ENCODE results near the gene SELENOI.
"Not testable (repeated sequence)": the region's sequence is repeated elsewhere in the genome, so short reads cannot be mapped to it uniquely, and the experiment has no call there.

Gene SELENOI

DNA sequence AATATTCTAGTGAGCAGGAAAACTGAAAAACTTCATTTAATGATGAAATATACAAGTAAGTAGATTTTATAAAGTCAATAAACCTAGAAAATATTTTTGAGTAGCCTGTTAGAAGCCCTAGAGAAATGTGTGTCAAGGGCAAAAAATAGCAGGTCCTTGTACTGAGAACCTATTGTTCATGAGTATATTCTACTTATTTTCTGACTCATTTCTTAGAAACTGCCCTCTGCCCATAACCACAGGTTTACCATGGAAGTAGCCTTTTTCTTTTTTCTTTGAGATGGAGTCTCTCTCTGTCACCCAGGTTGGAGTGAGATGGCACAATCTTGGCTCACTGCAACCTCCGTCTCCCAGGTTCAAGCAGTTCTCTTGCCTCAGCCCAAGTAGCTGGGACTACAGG is 19.4 kb upstream of the SELENOI start:
- H3K27me3 ChIP-seq (ENCODE audit: control insufficient read depth, insufficient read depth, low read length), result no peaks in the 10 kb centered on the region
- DNase-seq (ENCODE audit: low read depth, low spot score), result no peak
- WGBS (ENCODE audit: insufficient coverage, insufficient read length), result no CpG with 5 or more reads among the region's 1 CpG
- no peaks in the 10 kb centered on the region for H3K4me1 ChIP-seq (ENCODE audit: control insufficient read depth, insufficient read depth, low read length)
- H3K27ac ChIP-seq (ENCODE audit: low read length), result no peak overlapping the region
- no peak overlapping the region for H3K4me3 ChIP-seq (ENCODE audit: low read length)
- H3K36me3 ChIP-seq (ENCODE audit: control insufficient read depth, insufficient read depth, low read length), result no peaks in the 10 kb centered on the region
- H3K9me3 ChIP-seq (ENCODE audit: control insufficient read depth, insufficient read depth, low read length), result no peaks in the 10 kb centered on the region

GRCh38 chr2:26327291-26328272 is 18.4 kb upstream of the SELENOI start:
- no peak overlapping the region for H3K4me3 ChIP-seq (ENCODE audit: low read length)
- no peak for DNase-seq (ENCODE audit: low read depth, low spot score)
- no peaks in the 10 kb centered on the region for H3K4me1 ChIP-seq (ENCODE audit: control insufficient read depth, insufficient read depth, low read length)
- no peaks in the 10 kb centered on the region for H3K27me3 ChIP-seq (ENCODE audit: control insufficient read depth, insufficient read depth, low read length)
- H3K36me3 ChIP-seq (ENCODE audit: control insufficient read depth, insufficient read depth, low read length), result no peaks in the 10 kb centered on the region
- H3K27ac ChIP-seq (ENCODE audit: low read length), result no peak overlapping the region
- no CpG with 5 or more reads among the region's 5 CpGs for WGBS (ENCODE audit: insufficient coverage, insufficient read length)
- H3K9me3 ChIP-seq (ENCODE audit: control insufficient read depth, insufficient read depth, low read length), result no peaks in the 10 kb centered on the region

- H3K36me3 ChIP-seq (ENCODE audit: control insufficient read depth, insufficient read depth, low read length); DNase-seq (ENCODE audit: low read depth, low spot score); H3K4me3 ChIP-seq (ENCODE audit: low read length); H3K4me1 ChIP-seq (ENCODE audit: control insufficient read depth, insufficient read depth, low read length); H3K27ac ChIP-seq (ENCODE audit: low read length); H3K9me3 ChIP-seq (ENCODE audit: control insufficient read depth, insufficient read depth, low read length); H3K27me3 ChIP-seq (ENCODE audit: control insufficient read depth, insufficient read depth, low read length): not testable (repeated sequence)
- WGBS (ENCODE audit: insufficient coverage, insufficient read length), result no CpG with 5 or more reads among the region's 4 CpGs
These were observed 16.9 kb upstream of the SELENOI start for GRCh38 chr2:26329083-26329482.

DNA sequence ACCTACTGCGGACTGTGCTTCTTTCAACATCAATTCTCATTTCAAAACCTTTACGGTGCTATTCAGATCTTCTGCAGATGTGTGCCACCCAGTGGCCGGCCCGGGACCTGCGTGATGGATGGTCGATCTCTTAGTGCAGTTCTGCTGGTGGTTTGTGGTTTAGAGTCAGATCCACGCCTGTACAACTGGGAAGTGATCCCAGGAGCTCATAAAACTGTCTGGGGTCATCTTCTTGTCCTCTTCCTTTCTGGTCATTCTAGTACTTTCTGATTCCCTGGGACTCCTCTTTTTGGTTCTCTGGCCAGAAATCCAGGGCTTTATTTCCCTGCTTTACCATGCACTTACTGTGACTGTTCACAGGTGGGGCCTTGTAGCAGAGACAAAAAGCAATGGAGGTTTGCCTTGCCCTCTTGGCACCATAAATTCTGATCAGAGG is 15.8 kb upstream of the SELENOI start:
- H3K27me3 ChIP-seq (ENCODE audit: control insufficient read depth, insufficient read depth, low read length), result no peaks in the 10 kb centered on the region
- WGBS (ENCODE audit: insufficient coverage, insufficient read length), result no CpG with 5 or more reads among the region's 7 CpGs
- no peaks in the 10 kb centered on the region for H3K9me3 ChIP-seq (ENCODE audit: control insufficient read depth, insufficient read depth, low read length)
- no peaks in the 10 kb centered on the region for H3K36me3 ChIP-seq (ENCODE audit: control insufficient read depth, insufficient read depth, low read length)
- DNase-seq (ENCODE audit: low read depth, low spot score), result no peak
- no peaks in the 10 kb centered on the region for H3K4me1 ChIP-seq (ENCODE audit: control insufficient read depth, insufficient read depth, low read length)
- H3K27ac ChIP-seq (ENCODE audit: low read length), result no peak overlapping the region
- no peak overlapping the region for H3K4me3 ChIP-seq (ENCODE audit: low read length)

GRCh38 chr2:26330604-26331003 is 15.3 kb upstream of the SELENOI start:
- no peaks in the 10 kb centered on the region for H3K27me3 ChIP-seq (ENCODE audit: control insufficient read depth, insufficient read depth, low read length)
- DNase-seq (ENCODE audit: low read depth, low spot score), result no peak
- no peak overlapping the region for H3K4me3 ChIP-seq (ENCODE audit: low read length)
- no CpG with 5 or more reads among the region's 3 CpGs for WGBS (ENCODE audit: insufficient coverage, insufficient read length)
- no peaks in the 10 kb centered on the region for H3K4me1 ChIP-seq (ENCODE audit: control insufficient read depth, insufficient read depth, low read length)
- no peaks in the 10 kb centered on the region for H3K9me3 ChIP-seq (ENCODE audit: control insufficient read depth, insufficient read depth, low read length)
- no peak overlapping the region for H3K27ac ChIP-seq (ENCODE audit: low read length)
- no peaks in the 10 kb centered on the region for H3K36me3 ChIP-seq (ENCODE audit: control insufficient read depth, insufficient read depth, low read length)

GRCh38 chr2:26331321-26331720 is 14.6 kb upstream of the SELENOI start:
- H3K27ac ChIP-seq (ENCODE audit: low read length); H3K4me1 ChIP-seq (ENCODE audit: control insufficient read depth, insufficient read depth, low read length); H3K4me3 ChIP-seq (ENCODE audit: low read length); H3K27me3 ChIP-seq (ENCODE audit: control insufficient read depth, insufficient read depth, low read length); H3K9me3 ChIP-seq (ENCODE audit: control insufficient read depth, insufficient read depth, low read length); H3K36me3 ChIP-seq (ENCODE audit: control insufficient read depth, insufficient read depth, low read length); DNase-seq (ENCODE audit: low read depth, low spot score): not testable (repeated sequence)
- no CpG with 5 or more reads among the region's 8 CpGs for WGBS (ENCODE audit: insufficient coverage, insufficient read length)

GRCh38 chr2:26333293-26333692 is 12.7 kb upstream of the SELENOI start:
- Histone ChIP-seq H3K4me3 (ENCODE audit: low read length) (no peak overlapping the region), H3K27ac (ENCODE audit: low read length) (no peak overlapping the region), H3K9me3 (ENCODE audit: control insufficient read depth, insufficient read depth, low read length) (no peaks in the 10 kb centered on the region), H3K27me3 (ENCODE audit: control insufficient read depth, insufficient read depth, low read length) (no peaks in the 10 kb centered on the region), H3K36me3 (ENCODE audit: control insufficient read depth, insufficient read depth, low read length) (no peaks in the 10 kb centered on the region), H3K4me1 (ENCODE audit: control insufficient read depth, insufficient read depth, low read length) (no peaks in the 10 kb centered on the region)
- DNase-seq (ENCODE audit: low read depth, low spot score), result no peak
- no CpG with 5 or more reads among the region's 2 CpGs for WGBS (ENCODE audit: insufficient coverage, insufficient read length)

GRCh38 chr2:26335231-26335630 is 10.7 kb upstream of the SELENOI start:
- no CpG with 5 or more reads among the region's 3 CpGs for WGBS (ENCODE audit: insufficient coverage, insufficient read length)
- Histone ChIP-seq H3K27me3 (ENCODE audit: control insufficient read depth, insufficient read depth, low read length) (no peaks in the 10 kb centered on the region), H3K36me3 (ENCODE audit: control insufficient read depth, insufficient read depth, low read length) (no peaks in the 10 kb centered on the region), H3K27ac (ENCODE audit: low read length) (no peak overlapping the region), H3K9me3 (ENCODE audit: control insufficient read depth, insufficient read depth, low read length) (no peaks in the 10 kb centered on the region), H3K4me1 (ENCODE audit: control insufficient read depth, insufficient read depth, low read length) (no peaks in the 10 kb centered on the region), H3K4me3 (ENCODE audit: low read length) (no peak overlapping the region)
- no peak for DNase-seq (ENCODE audit: low read depth, low spot score)

DNA sequence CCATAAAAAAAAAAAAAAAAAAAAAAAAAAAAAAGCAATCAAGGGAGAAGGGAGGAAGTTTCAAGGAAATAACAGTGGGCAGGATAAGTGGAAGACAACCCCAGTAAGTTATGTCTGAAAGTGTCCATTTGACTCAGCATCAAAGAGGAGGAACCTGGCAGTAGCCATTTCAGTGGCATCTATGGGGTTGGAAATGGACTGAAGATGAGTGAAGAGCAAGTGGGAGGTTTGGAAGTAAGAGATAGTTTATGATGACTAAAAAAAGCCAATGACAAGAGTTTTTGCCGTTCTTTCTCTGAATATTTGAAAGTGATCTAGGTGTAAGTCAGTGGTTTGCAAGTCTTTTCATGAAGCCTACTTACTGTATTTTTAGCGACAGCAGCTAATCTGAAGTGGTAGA is 9.2 kb upstream of the SELENOI start:
- Histone ChIP-seq H3K4me1 (ENCODE audit: control insufficient read depth, insufficient read depth, low read length) (no peaks in the 10 kb centered on the region), H3K36me3 (ENCODE audit: control insufficient read depth, insufficient read depth, low read length) (no peaks in the 10 kb centered on the region), H3K4me3 (ENCODE audit: low read length) (no peak overlapping the region), H3K9me3 (ENCODE audit: control insufficient read depth, insufficient read depth, low read length) (no peaks in the 10 kb centered on the region), H3K27ac (ENCODE audit: low read length) (no peak overlapping the region), H3K27me3 (ENCODE audit: control insufficient read depth, insufficient read depth, low read length) (no peaks in the 10 kb centered on the region)
- no CpG with 5 or more reads among the region's 2 CpGs for WGBS (ENCODE audit: insufficient coverage, insufficient read length)
- DNase-seq (ENCODE audit: low read depth, low spot score), result no peak

DNA sequence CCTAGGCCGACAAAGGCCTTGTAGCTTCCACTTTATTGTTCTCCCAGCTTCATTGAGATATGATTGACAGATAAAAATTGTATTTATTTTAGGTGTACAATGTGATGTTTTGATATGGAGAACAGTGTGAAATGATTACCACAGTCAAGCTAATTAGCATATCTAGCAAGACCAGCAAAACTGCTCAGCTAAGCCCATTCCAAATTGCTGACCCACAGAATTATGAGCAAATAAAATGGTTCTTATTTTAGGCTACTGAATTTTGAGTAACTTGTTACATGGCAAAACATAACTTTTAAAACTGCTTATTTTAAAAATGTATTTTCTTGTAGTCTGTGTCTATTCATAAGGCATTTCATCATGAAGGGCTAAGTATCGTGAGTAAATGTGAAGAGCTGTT is 8.6 kb upstream of the SELENOI start:
- no peak overlapping the region for H3K27ac ChIP-seq (ENCODE audit: low read length)
- H3K4me3 ChIP-seq (ENCODE audit: low read length), result no peak overlapping the region
- H3K27me3 ChIP-seq (ENCODE audit: control insufficient read depth, insufficient read depth, low read length), result no peaks in the 10 kb centered on the region
- H3K9me3 ChIP-seq (ENCODE audit: control insufficient read depth, insufficient read depth, low read length), result no peaks in the 10 kb centered on the region
- no peaks in the 10 kb centered on the region for H3K4me1 ChIP-seq (ENCODE audit: control insufficient read depth, insufficient read depth, low read length)
- H3K36me3 ChIP-seq (ENCODE audit: control insufficient read depth, insufficient read depth, low read length), result no peaks in the 10 kb centered on the region
- no peak for DNase-seq (ENCODE audit: low read depth, low spot score)
- no CpG with 5 or more reads among the region's 2 CpGs for WGBS (ENCODE audit: insufficient coverage, insufficient read length)

DNA sequence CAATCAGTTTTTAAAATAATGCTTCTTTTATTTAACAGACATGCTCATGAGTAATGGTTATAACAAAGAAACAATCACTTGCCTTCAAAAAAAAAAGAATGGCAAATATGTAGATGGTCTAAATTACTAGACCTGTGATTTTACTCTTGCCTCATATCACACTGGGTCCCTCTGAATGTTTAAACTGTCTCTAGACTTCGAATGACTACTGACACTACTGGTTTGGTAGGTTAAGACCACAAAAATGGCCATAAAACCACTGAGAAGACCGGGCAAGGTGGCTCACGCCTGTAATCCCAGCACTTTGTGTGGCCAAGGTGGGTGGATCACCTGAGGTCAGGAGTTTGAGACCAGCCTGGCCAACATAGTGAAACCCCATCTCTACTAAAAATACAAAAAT is 5.1 kb upstream of the SELENOI start:
- H3K27ac ChIP-seq (ENCODE audit: low read length), result no peak overlapping the region
- no peaks in the 10 kb centered on the region for H3K4me1 ChIP-seq (ENCODE audit: control insufficient read depth, insufficient read depth, low read length)
- no peaks in the 10 kb centered on the region for H3K9me3 ChIP-seq (ENCODE audit: control insufficient read depth, insufficient read depth, low read length)
- no peaks in the 10 kb centered on the region for H3K36me3 ChIP-seq (ENCODE audit: control insufficient read depth, insufficient read depth, low read length)
- DNase-seq (ENCODE audit: low read depth, low spot score), result no peak
- no peak overlapping the region for H3K4me3 ChIP-seq (ENCODE audit: low read length)
- H3K27me3 ChIP-seq (ENCODE audit: control insufficient read depth, insufficient read depth, low read length), result no peaks in the 10 kb centered on the region
- no CpG with 5 or more reads among the region's 3 CpGs for WGBS (ENCODE audit: insufficient coverage, insufficient read length)
